ENCODE data around the gene SOX5. TPM values are rescaled to one million over a fixed set of nuclear protein-coding genes. Genes with fewer than 3 reads are reported as not detected.

Gene SOX5
- total and polyA plus RNA-seq, 9 of the 15 experiments (the other 6 are each of a cell fraction or from before 2014, with no cell fraction given): 8.3 to 16.5 (median 11.9) TPM

GRCh38 chr12:23722655-23723054 lies 226.8 kb downstream of the SOX5 start (continued):
- TF ChIP-seq MGA (IDR thresholded peaks at IDR 0.05) (no peak), ZFPM2 (CRISPR knock-in tag; IDR thresholded peaks at IDR 0.05) (no peak), ZNF609 (CRISPR knock-in tag; IDR thresholded peaks at IDR 0.05; ENCODE audit: borderline replicate concordance) (no peak), ZNF79 (CRISPR knock-in tag; IDR thresholded peaks at IDR 0.05; ENCODE audit: low read depth) (no peak), FOXK1 (CRISPR knock-in tag; IDR thresholded peaks at IDR 0.05; ENCODE audit: borderline replicate concordance) (no peak), CAMTA2 (CRISPR knock-in tag; conservative IDR thresholded peaks at IDR 0.05) (no peak), STAT5A (IDR thresholded peaks at IDR 0.05; ENCODE audit: borderline replicate concordance, low read length) (peak; percentile 73), EP300 (IDR thresholded peaks at IDR 0.05; ENCODE audit: low read length) (peak; percentile 96), SMC3 (conservative IDR thresholded peaks at IDR 0.05; ENCODE audit: insufficient read depth, low read depth, low read length) (no peak), ZNF311 (CRISPR knock-in tag; IDR thresholded peaks at IDR 0.05) (no peak)
